Dermis microvascular lymphatic vessel endothelial cell (primary cell): Measurements from ENCODE around the gene CHERP. TPM values are rescaled to one million over a fixed set of nuclear protein-coding genes. Genes with fewer than 3 reads are reported as not detected.
A peak's percentile ranks its signal among the peaks of the same experiment; 100 is the strongest.
"Not testable (repeated sequence)": the region's sequence is repeated elsewhere in the genome, so short reads cannot be mapped to it uniquely, and the experiment has no call there.

ENCODE experiments used
- DNase-seq, 2 donors: peaks; one replicate each; pipeline versions ENCODE4 v3.0.0 to v3.0.0-alpha.2; 2010; ENCODE audit warnings: low read depth in 2 of 2
- total RNA-seq: library from RNA; depleted of rRNA; stranded (reverse); fragments of >200 nt; gene quantifications from 2 replicates; pipeline ENCODE4 v1.2.1, GENCODE V29; 2014

The CHERP gene
- total RNA-seq, 1 donor from 2014 or later: 2.6 TPM

DNA sequence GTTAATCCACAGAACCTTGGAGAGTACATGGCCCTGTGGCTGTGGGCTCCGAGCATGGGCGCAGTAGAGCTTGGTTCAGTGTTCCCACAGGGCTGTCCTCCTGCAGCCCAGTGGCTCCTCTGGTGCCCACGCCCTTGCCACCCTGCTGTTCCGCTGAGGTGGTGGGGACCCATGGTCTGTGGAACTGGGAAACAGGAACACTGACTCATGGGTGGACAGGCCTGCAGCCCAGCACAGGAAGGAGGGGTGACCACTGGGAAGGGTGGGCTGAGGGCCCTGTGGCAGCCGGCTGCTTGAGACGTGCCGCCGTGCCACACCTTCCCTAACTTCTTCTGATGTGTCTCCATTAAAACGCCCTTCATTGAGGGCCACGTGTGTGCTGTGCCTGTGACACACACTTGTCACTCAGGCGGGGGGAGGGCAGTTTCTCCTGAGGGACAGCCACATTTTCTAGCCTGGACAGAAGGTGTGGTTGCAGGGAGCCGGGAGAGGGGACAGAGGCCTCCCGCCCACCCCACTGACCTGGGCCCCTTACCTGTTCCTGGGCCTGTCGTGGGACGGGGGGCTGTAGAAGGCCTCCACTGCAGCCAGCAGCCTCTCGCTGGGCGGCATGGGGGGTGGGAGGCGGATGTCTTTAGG is 21.1 kb downstream of the CHERP start:
- peak in 1 of 2 donors; percentile 17 for DNase-seq

DNA sequence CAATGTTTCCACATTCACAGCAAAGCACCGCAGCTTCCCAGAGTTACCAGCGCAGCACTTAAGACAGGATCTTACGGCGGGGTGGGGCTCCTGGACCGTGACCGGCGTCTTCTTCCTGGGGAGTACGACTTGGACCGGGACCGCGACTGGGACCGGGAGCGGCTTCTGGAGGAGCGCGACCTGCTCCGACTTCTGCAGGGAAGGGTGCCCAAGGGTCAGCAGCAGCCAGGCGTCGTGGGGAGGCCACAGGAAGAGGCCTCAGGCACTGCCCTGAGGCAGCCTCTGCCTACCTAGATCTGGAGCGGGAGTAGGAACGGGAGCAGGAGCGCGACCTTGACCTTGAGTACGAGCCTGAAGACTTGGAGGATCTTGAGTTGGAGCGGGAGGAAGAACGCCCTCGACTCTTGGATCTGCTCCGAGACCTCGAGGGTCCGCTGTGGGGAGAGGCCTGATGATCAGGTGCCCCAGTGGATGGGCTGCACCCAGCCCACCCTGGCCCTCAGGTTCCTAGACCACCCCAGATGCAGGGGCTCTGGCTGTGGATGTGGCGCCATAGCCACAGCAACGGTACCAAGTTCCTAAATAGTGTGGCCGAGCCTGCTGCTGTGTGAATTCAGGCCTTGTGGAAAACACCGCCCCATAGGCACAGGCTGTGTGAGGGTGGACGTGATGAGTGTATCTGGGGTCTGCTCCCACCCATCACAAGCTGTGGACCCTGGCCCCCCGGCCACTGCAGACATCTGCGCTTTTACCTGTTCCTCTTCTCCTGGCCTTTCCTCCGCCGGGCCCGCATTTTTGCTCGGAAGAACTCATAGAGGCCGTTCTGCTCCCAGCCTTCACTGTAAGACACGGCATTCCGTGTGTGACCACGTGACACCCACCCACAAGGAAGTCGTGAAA is 21.9 kb downstream of the CHERP start:
- DNase-seq: no peak

DNA sequence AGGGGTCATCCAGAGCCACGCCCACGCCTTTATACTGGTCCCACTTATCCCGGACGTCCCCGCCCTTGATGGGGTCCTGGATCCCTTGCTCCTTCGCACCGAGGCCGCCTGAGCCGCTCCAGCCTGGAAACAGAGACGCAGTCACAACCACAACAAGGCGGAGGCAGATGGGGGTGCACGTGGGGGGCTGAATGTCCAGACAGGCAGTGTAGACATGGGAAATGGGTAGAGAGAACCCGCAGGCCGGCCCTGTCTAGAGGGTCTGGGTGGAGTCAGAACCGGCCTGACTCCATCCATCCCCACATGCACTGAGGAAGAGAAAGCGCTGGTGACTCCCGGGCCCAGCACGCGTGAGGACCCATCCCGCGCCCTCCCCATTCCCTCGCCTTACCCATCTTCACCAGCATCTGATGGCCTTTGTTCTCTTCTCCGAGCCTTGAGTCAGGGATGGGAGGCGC is 23.0 kb downstream of the CHERP start:
- DNase-seq: no peak

DNA sequence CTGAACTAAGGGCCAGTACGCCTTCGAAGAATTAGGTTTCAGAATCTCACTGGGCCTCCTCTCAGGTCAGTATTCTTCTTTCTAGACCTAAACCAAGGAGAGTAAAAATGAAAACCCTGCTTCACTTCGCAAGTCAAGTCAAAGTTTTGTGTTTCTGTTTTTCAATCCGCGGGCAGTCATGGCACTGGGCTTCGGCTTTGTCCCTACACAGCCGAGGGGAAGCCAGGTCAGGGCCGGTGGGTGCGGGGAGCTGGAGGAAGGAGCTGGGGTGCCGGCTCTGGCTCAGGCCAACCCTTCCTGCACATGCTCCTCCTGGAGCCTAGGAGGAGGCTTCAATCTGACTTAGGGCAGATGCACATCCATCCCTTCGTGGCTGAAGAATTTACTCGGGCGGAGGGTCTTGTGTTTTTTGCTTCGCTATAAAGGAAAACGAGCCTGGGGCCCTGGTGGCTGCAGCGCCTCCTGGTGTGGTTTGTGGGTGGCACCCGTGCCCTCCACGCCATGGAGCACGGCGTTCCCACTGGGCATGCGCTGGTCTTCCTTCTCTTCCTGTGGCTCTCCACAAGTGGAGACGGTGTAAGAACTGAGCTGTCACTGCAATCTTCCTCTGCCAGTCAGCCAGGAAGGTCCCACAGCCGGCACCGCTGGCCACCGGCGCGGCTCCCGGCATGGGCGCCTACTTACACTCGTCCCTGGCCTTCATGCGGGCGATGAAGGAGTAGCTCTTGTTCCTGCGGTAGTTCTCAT is 23.6 kb downstream of the CHERP start:
- no peak for DNase-seq

DNA sequence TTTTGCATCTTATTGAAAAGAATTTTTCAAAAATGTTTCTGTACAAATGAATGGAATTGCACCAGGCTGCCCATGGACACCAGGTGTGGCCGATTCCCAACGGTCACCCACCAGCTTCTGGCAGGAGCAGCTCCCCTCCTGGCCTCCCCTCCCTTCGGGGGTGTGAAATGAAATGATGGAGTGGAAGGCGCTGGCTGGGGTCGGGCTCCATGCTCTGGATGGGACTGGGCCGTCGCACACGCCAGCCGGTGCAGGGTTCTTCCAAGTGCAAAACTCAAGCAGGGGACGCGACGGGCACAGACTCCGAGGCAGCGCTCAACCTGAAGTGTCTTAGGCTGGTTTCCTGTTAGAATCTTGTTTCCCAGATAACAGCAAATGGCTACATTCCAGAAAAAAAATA is 24.2 kb downstream of the CHERP start:
- no peak for DNase-seq

DNA sequence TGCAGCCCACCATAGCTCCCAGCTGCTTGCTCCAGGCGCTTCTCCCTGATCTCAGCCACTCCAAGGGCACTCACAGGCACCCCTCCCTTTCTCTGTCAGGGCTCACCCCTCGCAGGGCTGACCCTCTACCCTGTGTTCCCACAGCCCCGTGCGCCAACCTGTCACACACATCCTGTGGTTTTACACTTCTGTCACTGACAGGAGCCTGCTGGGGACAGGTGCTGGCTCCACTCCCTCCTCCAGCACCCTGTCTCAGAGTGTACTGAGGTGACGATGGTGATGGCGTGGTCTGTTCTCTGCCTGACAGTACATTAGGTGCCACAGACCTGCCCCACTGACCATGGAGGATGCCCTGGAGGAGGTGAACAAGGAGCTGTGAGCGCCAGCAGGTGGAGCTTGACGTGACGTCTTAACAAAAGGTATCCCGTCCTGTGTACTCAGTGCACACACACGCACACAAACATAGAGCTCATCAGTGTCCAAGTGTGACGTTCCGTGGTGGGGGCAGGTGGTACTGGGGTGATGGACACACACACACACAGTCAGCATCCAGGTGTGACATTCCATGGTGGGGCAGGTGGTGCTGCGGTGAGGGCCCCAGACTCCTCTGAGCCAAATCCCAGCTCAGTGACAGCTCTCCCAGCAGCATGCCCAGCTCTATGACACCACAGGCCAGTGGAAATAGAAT is 25.2 kb downstream of the CHERP start:
- no peak for DNase-seq

DNA sequence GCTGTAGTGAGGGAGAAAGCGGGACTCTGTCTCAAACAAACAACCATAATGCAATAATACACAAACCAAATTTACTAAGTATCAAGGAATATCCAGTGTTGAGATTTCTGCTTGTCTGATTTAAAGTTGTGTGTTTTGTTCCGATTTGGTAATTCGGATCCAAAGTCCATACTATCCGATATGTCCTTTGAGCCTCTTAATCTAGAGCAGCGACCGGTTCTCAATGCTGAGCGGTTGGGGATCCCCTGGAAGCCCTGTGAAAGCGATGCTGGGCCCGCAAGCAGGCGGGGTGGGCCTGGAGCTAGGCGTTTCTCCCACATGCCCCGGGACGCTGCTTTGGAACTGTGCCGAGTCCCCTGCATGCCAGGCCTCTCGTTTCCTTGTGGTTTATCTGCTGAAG is 25.9 kb downstream of the CHERP start:
- DNase-seq: no peak

DNA sequence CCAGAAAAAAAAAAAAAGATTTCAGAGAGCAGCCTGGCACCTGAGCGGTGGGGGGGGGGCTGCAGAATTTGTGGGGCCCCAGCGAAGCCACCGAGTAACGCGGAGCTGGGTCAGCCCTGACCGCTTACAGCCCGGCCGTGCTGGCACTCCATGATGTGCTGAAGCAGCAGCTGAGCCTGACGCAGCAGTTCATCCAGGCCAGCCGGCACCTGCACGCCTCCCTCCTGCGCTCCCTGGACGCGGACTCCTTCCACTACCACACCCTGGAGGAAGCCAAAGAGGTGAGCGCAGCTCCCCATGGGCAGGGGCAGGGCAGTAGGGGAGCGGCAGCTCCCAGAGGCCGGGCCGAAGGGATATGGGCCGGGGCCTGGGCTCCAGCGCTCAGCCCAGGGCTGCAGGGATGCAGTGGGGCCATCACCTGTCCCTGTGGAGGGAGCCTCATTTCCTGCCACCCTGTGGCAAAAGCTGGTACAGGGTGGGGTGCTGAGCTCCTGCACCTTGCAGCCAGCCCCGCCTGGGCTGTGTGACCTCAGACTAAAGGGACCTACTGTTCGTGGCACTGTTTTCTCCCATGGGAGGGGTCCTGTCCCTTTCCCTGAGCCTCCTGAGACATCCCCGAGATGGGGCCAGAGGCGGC is 27.7 kb downstream of the CHERP start:
- DNase-seq: no peak

DNA sequence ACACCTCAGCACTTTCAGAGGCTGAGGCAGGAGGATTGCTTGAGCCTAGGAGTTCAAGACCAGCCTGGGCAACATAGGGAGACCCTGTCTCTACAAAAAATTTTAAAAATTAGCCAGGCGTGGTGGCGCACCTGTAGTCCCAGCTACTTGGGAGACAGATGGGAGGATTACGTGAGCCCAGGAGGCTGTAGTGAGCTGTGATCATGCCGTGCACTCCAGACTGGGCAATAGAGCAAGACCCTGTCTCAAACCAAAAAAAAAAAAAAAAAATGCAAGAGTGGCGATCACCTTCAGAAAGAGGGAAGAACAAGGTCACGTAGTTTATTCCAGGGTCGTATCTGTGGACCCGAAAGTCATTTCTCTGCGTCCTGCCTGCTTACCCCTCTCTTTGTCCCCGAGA is 29.6 kb downstream of the CHERP start:
- DNase-seq: not testable (repeated sequence)

DNA sequence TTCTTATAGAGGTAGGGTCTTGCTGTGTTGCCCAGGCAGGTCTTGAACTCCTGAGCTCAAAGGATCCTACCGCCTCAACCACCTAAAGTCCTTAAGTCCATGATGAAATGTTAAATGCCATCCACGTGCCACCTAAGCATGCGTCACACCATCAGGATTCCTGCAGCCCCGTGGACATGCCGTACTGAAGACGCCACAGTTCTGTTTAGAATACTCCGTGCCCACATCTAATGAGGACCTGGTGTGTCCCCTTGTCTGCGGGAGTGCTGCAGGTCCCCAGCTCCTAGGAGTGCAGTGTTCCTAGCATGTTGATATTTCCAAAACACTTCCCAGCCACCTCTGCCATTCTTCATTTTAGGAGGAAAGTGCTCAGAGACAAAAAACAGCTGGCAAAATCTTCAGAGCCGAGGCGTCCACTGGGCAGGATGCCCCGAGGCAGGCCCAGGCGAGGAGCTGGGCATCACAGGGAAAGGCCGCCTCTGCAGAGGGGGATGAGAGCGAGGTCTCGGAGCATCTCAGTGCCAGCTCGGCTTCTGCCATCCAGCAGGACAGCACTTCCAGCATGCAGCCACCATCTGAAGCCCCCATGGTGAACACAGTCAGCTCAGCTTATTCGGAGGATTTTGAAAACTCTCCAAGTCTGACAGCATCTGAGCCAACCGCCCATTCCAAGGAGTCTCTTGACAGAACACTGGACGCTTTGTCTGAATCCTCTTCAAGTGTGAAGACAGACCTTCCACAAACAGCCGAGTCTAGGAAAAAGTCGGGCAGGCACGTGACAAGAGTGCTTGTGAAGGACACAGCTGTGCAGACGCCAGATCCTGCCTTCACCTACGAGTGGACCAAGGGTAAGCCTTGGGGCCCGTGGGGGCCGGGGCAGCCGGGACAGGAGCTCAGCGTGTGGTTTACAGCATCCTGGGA is 32.8 kb downstream of the CHERP start:
- DNase-seq: no peak

DNA sequence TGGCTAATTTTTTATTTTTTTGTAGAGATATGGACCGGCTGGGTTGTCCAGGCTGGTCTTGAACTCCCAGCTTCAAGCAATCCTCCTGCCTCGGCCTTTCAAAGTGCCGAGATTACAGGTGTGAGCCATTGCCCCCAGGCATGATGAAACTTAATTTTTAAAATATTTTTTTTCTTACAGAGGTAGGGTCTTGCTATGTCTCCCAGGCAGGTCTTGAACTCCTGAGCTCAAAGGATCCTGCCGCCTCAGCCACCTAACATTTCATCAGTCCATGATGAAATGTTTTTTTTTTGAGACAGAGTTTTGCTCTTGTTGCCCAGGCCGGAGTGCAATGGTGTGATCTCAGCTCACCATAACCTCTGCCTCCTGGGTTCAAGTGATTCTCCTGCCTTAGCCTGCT is 33.7 kb downstream of the CHERP start:
- DNase-seq: no peak

DNA sequence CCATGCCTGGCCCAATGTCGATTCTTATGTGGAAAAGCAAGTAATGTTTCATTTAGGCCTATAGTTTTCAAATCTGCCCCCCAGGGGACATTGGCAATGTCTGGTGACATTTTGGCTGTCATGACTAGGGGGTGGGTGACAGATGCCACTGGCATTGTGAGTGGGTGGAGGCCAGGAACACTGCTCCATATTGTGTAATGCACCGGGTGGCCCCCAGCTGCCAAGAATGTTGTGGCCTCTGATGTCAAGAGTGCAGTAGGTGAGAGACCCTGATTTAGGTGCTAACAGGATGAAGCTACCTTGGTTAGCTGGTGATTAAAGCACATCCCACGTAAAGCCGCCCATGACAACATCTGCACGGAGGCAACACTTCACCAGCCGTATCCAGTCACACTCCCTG is 35.3 kb downstream of the CHERP start:
- no peak for DNase-seq

DNA sequence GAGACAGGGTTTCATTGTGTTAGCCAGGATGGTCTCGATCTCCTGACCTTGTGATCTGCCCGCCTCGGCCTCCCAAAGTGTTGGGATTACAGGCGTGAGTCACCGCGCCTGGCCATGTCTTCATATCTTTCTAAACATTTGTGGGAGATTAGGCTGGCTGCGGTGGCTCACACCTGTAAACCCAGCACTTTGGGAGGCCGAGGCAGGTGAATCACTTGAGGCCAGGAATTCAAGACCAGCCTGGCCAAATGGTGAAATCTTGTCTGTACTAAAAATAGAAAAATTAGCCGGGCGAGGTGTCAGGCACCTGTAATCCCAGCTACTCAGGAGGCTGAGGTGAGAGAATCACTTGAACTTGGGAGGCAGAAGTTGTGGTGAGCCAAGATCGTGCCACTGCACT is 36.1 kb downstream of the CHERP start:
- DNase-seq: not testable (repeated sequence)

DNA sequence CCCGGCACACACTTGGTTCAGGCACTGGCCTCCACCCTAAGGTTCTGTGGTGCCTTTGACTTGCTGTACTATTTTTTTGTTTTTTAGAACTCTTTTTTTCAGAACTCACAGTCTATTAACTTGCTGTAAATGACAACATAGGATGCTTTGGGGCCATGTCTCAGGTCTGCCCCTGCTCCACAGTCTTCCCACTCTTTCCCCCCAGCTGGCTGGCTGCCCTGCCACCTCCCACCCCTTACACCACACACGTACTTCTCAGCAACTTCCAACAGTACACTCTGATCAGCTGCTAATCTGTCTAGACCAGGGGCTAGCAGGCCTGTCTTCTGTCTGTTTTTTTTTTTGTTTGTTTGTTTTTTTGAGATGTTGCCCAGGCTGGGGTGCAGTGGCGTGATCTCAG is 38.0 kb downstream of the CHERP start:
- no peak for DNase-seq

DNA sequence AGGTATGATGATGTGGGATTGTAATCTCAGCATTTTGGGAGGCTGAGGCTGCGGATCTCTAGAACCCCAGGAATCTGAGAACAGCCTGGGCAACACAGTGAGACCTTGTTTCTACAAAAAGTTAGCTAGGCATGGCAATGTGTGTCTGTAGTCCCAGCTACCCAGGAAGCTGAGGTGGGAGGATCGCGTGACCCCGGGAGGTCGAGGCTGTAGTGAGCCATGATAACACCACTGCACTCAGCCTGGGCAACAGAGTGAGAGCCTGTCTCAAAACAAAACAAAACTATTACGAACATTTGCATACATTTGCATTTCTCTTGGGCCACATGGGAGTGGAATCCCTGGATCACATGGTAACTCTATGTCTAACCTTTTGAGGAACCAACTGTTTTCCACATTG is 44.4 kb downstream of the CHERP start:
- no peak for DNase-seq

DNA sequence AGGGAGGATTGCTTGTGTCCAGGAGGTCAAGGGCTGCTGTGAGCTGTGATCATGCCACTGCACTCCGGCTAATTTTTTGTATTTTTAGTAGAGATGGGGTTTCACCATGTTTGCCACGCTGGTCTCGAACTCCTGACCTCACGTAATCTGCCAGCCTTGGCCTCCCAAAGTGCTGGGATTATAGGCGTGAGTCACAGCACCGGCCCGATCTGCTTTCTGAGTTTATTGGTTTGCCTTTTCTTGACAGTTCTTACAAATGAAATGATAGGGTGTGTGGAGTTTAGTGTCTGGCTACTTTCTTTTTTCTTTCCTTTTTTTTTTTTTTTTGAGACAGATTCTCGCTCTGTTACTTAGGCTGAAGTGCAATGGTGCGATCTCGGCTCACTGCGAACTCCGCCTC is 45.2 kb downstream of the CHERP start:
- no peak for DNase-seq

DNA sequence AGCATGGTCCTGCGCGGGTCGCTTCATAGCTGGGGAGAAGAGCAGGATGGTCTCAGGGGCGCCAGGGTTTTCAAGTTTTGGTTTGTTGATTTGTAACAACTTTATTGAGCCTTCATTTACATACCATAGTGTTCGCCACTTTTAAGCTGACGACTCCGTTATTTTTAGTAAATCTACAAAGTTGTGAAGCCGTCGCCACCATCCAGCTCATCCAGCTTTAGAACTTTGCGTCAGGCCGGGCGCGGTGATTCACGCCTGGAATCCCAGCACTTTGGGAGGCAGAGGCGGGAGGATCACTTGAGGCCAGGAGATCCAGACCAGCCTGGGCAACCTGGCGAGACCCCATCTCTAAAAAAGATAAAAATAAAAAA is 45.6 kb downstream of the CHERP start:
- DNase-seq: peak in 1 of 2 donors; percentile 55

DNA sequence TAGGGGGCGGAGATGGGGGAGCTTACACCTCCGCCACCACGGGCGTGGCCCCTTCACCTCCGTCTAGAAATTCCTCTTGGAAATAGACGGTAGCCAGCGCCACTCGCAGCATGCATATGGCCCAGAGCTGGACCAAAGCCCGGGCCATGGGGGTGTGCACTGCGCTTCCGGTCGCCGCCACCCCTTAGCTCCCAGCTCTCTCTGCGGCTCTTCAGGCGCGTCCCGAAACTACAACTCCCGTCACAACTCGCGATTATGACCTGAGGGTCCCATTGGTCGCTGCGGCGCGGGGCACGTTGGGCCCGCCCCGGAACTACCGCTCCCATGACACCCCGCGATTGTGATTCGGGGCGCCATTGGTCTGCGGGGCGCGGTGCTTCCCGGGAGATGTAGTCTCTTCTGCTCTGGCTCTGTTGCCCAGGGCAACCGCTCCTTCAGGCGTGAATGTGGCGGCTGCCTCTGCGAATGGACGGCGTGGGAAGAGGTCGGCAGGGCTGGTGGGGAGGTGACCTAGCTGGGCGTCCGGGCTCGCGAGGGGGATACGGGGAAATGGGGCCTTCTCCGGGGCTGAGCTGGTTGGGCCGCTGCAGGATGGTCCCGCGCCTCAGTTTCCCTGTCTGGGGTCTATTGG is 46.1 kb downstream of the CHERP start, which contains the start of the genes C19orf44 and CALR3:
Gene C19orf44, plus strand, starts transcription at position 413 of the 631 bp plus-strand sequence. CDS start 4,399 bp downstream, outside the sequence.
Gene CALR3, minus strand, starts transcription at position 186 of the 631 bp plus-strand sequence. Its CDS starts 38 bp downstream, at position 148.
- peak; percentile 92 to 99 for DNase-seq

DNA sequence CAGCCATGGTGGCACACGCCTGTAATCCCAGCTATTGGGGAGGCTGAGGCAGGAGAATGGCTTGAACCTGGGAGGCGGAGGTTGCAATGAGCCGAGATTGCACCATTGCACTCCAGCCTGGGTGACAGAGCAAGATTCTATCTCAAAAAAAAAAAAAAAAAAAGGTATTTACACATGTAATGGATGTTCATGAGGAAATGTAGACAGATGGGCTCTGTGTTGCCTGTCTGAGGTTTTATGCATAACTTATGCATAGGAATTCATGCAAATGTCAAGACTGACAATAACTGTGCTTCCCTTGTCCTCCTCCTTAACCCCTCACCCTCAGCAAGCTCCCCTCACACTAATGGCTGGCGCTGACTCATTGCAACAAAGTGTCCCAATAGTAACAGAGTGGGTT is 55.8 kb downstream of the CHERP start:
- not testable (repeated sequence) for DNase-seq
